Stimulated activated CD4-positive, alpha-beta T cell treated with anti-CD3 and anti-CD28 coated beads, Interleukin-2, amount 100 ng/mL, for 24 hours (primary cell): ENCODE data around the gene PARVB.

Source experiments
- DNase-seq, 2 donors: peaks; one replicate each; pipeline ENCODE4 v3.0.0-alpha.2; 2020

PARVB gene

GRCh38 chr22:44187652-44188230, 163.6 kb downstream of the PARVB start:
- DNase-seq, result no peak

- no peak for DNase-seq
These were observed 164.2 kb downstream of the PARVB start for GRCh38 chr22:44188316-44188715.

- DNase-seq, result no peak
These were observed 165.0 kb downstream of the PARVB start for GRCh38 chr22:44188986-44189630.

- DNase-seq, result no peak
These were observed 166.4 kb downstream of the PARVB start for GRCh38 chr22:44190381-44190976.

GRCh38 chr22:44191036-44191454, 166.9 kb downstream of the PARVB start:
- DNase-seq, result peak; percentile 38

GRCh38 chr22:44192098-44192815, 168.2 kb downstream of the PARVB start:
- DNase-seq, result peak; percentile 47 to 60

GRCh38 chr22:44192816-44193534, 168.9 kb downstream of the PARVB start:
- DNase-seq, result no peak

GRCh38 chr22:44193535-44193891, 169.4 kb downstream of the PARVB start:
- DNase-seq, result no peak

GRCh38 chr22:44194569-44194968, 170.5 kb downstream of the PARVB start:
- no peak for DNase-seq

- DNase-seq, result no peak
These were observed 171.2 kb downstream of the PARVB start for GRCh38 chr22:44195189-44195871.

- no peak for DNase-seq
These were observed 172.1 kb downstream of the PARVB start for GRCh38 chr22:44196241-44196640.

GRCh38 chr22:44196731-44197131, 172.6 kb downstream of the PARVB start:
- no peak for DNase-seq

GRCh38 chr22:44197271-44197670, 173.2 kb downstream of the PARVB start:
- no peak for DNase-seq

GRCh38 chr22:44199164-44199563, 175.1 kb downstream of the PARVB start:
- DNase-seq, result no peak

GRCh38 chr22:44199866-44200265, 175.8 kb downstream of the PARVB start:
- DNase-seq, result no peak

GRCh38 chr22:44200451-44200850, 176.3 kb downstream of the PARVB start:
- DNase-seq, result no peak

GRCh38 chr22:44200855-44201550, 176.9 kb downstream of the PARVB start:
- DNase-seq, result no peak

- DNase-seq, result no peak
These were observed 177.6 kb downstream of the PARVB start for GRCh38 chr22:44201665-44202064.

GRCh38 chr22:44202261-44202789, 178.2 kb downstream of the PARVB start:
- DNase-seq, result no peak

- DNase-seq, result no peak
These were observed 179.1 kb downstream of the PARVB start for GRCh38 chr22:44203203-44203602.

GRCh38 chr22:44204739-44205515, 180.8 kb downstream of the PARVB start:
- no peak for DNase-seq
